ENCODE measurements around the gene PHF10.
"Not testable (repeated sequence)": the region's sequence is repeated elsewhere in the genome, so short reads cannot be mapped to it uniquely, and the experiment has no call there.

Gene PHF10

GRCh38 chr6:169701311-169701953 lies 22.9 kb downstream of the PHF10 start:
- H3K9ac ChIP-seq (ENCODE audit: low read depth, low read length) = peak overlapping the region; percentile 97
- peaks cover 16% of the 10 kb centered on the region; the same call in 1 of the 2 replicates for H3K4me1 ChIP-seq (ENCODE audit: insufficient read depth, low read length)

DNA sequence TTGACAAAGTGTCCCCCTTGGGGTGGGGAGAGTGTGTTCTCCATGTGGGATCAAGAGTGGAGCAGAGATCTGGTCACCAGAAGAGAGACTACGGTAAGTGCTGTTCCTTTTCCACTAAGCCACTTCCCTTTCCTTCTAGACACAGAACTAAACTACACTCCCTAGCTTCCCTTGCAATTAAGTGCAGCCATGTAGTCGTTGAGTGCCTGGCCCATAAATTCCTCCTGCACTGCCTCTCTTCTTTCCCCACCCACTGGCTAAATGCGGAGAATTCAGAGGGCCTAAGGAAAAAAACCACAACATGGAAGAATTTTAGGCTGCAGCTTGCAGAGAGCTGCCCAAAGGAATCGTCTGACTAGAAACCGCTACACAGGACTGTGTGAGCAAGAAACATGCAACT lies 24.0 kb downstream of the PHF10 start:
- peaks cover 16% of the 10 kb centered on the region; the same call in 1 of the 2 replicates for H3K4me1 ChIP-seq (ENCODE audit: insufficient read depth, low read length)
- H3K9ac ChIP-seq (ENCODE audit: low read depth, low read length) = no peak overlapping the region
- peaks cover 34% of the 10 kb centered on the region for H3K36me3 ChIP-seq (ENCODE audit: insufficient read depth, low read length)
- no peak overlapping the region for H3K27ac ChIP-seq (ENCODE audit: low read depth, low read length)
- peak overlapping the region; percentile 85 for H3K4me3 ChIP-seq (ENCODE audit: low read length)
- WGBS = 56% methylated on average over 5 of the region's 5 CpGs
- H3K9me3 ChIP-seq (ENCODE audit: insufficient read depth, low read depth, low read length) = no peaks in the 10 kb centered on the region
- H3K27me3 ChIP-seq (ENCODE audit: insufficient read depth, low read length) = no peaks in the 10 kb centered on the region

More at GRCh38 chr6:169701311-169701953, 22.9 kb downstream of the PHF10 start:
- H3K36me3 ChIP-seq (ENCODE audit: insufficient read depth, low read length) = peaks cover 45% of the 10 kb centered on the region
- peak overlapping the region; percentile 85 for H3K4me3 ChIP-seq (ENCODE audit: low read length)
- under 1% methylated on average over 54 of the region's 54 CpGs for WGBS
- no peaks in the 10 kb centered on the region for H3K9me3 ChIP-seq (ENCODE audit: insufficient read depth, low read depth, low read length)
- H3K27ac ChIP-seq (ENCODE audit: low read depth, low read length) = peak overlapping the region; percentile 69
- no peaks in the 10 kb centered on the region for H3K27me3 ChIP-seq (ENCODE audit: insufficient read depth, low read length)

GRCh38 chr6:169697115-169697514 lies 27.2 kb downstream of the PHF10 start:
- Histone ChIP-seq H3K36me3 (ENCODE audit: insufficient read depth, low read length) (peaks cover 22% of the 10 kb centered on the region), H3K4me1 (ENCODE audit: insufficient read depth, low read length) (peaks cover 12% of the 10 kb centered on the region; the same call in 1 of the 2 replicates)
- H3K27me3 ChIP-seq (ENCODE audit: insufficient read depth, low read length); H3K9ac ChIP-seq (ENCODE audit: low read depth, low read length); H3K4me3 ChIP-seq (ENCODE audit: low read length); H3K9me3 ChIP-seq (ENCODE audit: insufficient read depth, low read depth, low read length); H3K27ac ChIP-seq (ENCODE audit: low read depth, low read length): not testable (repeated sequence)
- WGBS = 79% methylated on average over 9 of the region's 10 CpGs

GRCh38 chr6:169695131-169695530 lies 29.2 kb downstream of the PHF10 start:
- Histone ChIP-seq H3K9ac (ENCODE audit: low read depth, low read length) (no peak overlapping the region), H3K4me1 (ENCODE audit: insufficient read depth, low read length) (0 out of 2 replicates have a peak, but pooled peaks cover 3% of the 10 kb centered on the region), H3K9me3 (ENCODE audit: insufficient read depth, low read depth, low read length) (no peaks in the 10 kb centered on the region), H3K27me3 (ENCODE audit: insufficient read depth, low read length) (no peaks in the 10 kb centered on the region), H3K4me3 (ENCODE audit: low read length) (no peak overlapping the region), H3K36me3 (ENCODE audit: insufficient read depth, low read length) (peaks cover 29% of the 10 kb centered on the region), H3K27ac (ENCODE audit: low read depth, low read length) (no peak overlapping the region)
- WGBS = 98% methylated on average over 5 of the region's 5 CpGs

DNA sequence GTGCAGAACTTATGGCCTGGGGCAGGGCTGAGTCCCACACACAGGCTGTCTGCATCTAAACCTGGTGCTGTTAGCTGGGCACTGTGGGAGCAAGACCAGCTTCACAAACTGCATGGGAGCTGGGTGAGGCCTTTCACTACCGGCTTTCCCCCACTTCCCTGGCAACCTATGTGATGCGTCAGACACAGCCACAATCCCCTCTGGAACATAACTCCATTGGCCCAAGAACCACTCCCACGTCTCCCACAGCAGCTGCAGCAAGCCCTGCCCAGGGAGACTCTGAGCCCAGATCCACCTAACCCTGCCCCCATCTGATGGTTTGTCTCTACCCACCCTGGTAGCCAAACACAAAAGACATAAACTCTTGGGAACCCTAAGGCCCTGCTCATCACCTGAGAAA lies 31.8 kb downstream of the PHF10 start:
- no peaks in the 10 kb centered on the region for H3K27me3 ChIP-seq (ENCODE audit: insufficient read depth, low read length)
- H3K4me1 ChIP-seq (ENCODE audit: insufficient read depth, low read length) = no peaks in the 10 kb centered on the region
- no peak overlapping the region for H3K9ac ChIP-seq (ENCODE audit: low read depth, low read length)
- no peak overlapping the region for H3K4me3 ChIP-seq (ENCODE audit: low read length)
- peaks cover 40% of the 10 kb centered on the region for H3K36me3 ChIP-seq (ENCODE audit: insufficient read depth, low read length)
- 93% methylated on average over 3 of the region's 3 CpGs for WGBS
- H3K27ac ChIP-seq (ENCODE audit: low read depth, low read length) = no peak overlapping the region
- peaks cover 6% of the 10 kb centered on the region; the same call in 1 of the 2 replicates for H3K9me3 ChIP-seq (ENCODE audit: insufficient read depth, low read depth, low read length)

DNA sequence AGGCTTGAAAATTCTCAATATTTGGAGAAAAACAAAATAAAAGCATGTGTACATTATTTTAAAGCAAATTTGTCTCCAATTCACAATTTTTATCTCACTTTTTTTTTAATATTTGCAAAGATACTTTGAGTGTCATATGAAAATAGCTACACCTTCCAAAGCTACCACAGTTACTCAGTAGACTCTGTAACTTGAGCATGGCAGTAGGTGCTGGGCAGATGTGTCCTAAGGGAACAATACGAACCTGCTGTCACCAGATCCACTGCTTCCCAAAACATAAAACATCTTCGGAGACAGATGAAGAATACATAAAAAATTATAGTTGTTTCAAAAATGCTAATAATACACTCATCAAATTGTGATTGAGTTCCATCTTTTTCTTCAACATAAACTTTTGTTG lies 33.0 kb downstream of the PHF10 start:
- Histone ChIP-seq H3K9me3 (ENCODE audit: insufficient read depth, low read depth, low read length) (peaks cover 18% of the 10 kb centered on the region), H3K4me1 (ENCODE audit: insufficient read depth, low read length) (no peaks in the 10 kb centered on the region), H3K27ac (ENCODE audit: low read depth, low read length) (no peak overlapping the region), H3K9ac (ENCODE audit: low read depth, low read length) (no peak overlapping the region), H3K36me3 (ENCODE audit: insufficient read depth, low read length) (peaks cover 53% of the 10 kb centered on the region), H3K27me3 (ENCODE audit: insufficient read depth, low read length) (no peaks in the 10 kb centered on the region), H3K4me3 (ENCODE audit: low read length) (no peak overlapping the region)
- WGBS = 78% methylated on average over 1 of the region's 2 CpGs

DNA sequence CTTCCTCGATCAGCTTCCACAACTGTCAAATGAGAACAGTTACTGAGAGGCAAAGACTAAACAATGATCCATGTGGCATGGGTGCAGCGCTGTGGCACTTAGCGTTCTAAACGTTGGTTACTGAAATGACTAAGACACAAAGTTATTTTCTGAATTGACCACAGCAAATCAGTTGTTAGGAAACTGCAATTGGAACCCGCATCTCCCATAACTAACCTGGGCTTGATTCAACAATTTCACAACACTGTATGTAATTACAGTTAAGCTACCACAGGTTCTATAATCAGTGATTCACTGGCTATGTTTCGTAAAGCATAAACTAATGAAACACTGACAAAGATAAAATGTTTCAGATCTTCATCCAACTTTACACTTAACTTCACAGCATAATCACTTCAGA lies 35.0 kb downstream of the PHF10 start:
- H3K27ac ChIP-seq (ENCODE audit: low read depth, low read length) = no peak overlapping the region
- no peak overlapping the region for H3K9ac ChIP-seq (ENCODE audit: low read depth, low read length)
- H3K4me3 ChIP-seq (ENCODE audit: low read length) = no peak overlapping the region
- peaks cover 27% of the 10 kb centered on the region for H3K9me3 ChIP-seq (ENCODE audit: insufficient read depth, low read depth, low read length)
- no peaks in the 10 kb centered on the region for H3K27me3 ChIP-seq (ENCODE audit: insufficient read depth, low read length)
- WGBS = 97% methylated on average over 6 of the region's 6 CpGs
- peaks cover 63% of the 10 kb centered on the region for H3K36me3 ChIP-seq (ENCODE audit: insufficient read depth, low read length)
- H3K4me1 ChIP-seq (ENCODE audit: insufficient read depth, low read length) = no peaks in the 10 kb centered on the region

- 84% methylated on average over 2 of the region's 2 CpGs for WGBS
Observed at GRCh38 chr6:169685860-169686259, 38.4 kb downstream of the PHF10 start.

DNA sequence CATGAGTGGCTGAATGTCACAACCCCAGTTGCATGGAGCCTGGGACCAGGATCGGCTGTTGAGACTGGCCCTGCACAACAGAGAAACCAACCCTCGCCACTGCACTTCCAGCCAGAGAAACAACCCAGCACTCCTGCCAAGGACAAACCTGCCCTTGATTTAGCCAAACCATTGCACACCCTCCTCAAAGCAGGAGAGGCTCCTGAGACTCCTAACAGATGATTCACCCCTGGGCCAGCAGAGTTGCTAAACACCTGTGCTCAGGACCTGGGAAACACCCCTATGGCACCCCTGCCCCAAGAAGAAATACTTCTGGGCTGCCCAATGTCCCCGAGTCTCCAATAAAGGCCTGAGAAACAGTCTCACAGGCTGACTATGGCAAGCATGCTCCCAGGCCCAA lies 40.2 kb downstream of the PHF10 start:
- no peaks in the 10 kb centered on the region for H3K4me1 ChIP-seq (ENCODE audit: insufficient read depth, low read length)
- no peak overlapping the region for H3K4me3 ChIP-seq (ENCODE audit: low read length)
- H3K9me3 ChIP-seq (ENCODE audit: insufficient read depth, low read depth, low read length) = peaks cover 27% of the 10 kb centered on the region
- 93% methylated on average over 3 of the region's 3 CpGs for WGBS
- no peak overlapping the region for H3K9ac ChIP-seq (ENCODE audit: low read depth, low read length)
- H3K36me3 ChIP-seq (ENCODE audit: insufficient read depth, low read length) = peaks cover 83% of the 10 kb centered on the region
- H3K27ac ChIP-seq (ENCODE audit: low read depth, low read length) = no peak overlapping the region
- no peaks in the 10 kb centered on the region for H3K27me3 ChIP-seq (ENCODE audit: insufficient read depth, low read length)

More at GRCh38 chr6:169685860-169686259, 38.4 kb downstream of the PHF10 start:
- Histone ChIP-seq H3K4me3 (ENCODE audit: low read length) (no peak overlapping the region), H3K27me3 (ENCODE audit: insufficient read depth, low read length) (no peaks in the 10 kb centered on the region), H3K36me3 (ENCODE audit: insufficient read depth, low read length) (peaks cover 78% of the 10 kb centered on the region), H3K27ac (ENCODE audit: low read depth, low read length) (no peak overlapping the region), H3K4me1 (ENCODE audit: insufficient read depth, low read length) (no peaks in the 10 kb centered on the region), H3K9ac (ENCODE audit: low read depth, low read length) (no peak overlapping the region), H3K9me3 (ENCODE audit: insufficient read depth, low read depth, low read length) (peaks cover 27% of the 10 kb centered on the region)

- H3K27me3 ChIP-seq (ENCODE audit: insufficient read depth, low read length) = no peaks in the 10 kb centered on the region
- no peak overlapping the region for H3K27ac ChIP-seq (ENCODE audit: low read depth, low read length)
- H3K4me3 ChIP-seq (ENCODE audit: low read length) = no peak overlapping the region
- peaks cover 61% of the 10 kb centered on the region for H3K36me3 ChIP-seq (ENCODE audit: insufficient read depth, low read length)
- no peak overlapping the region for H3K9ac ChIP-seq (ENCODE audit: low read depth, low read length)
- no peaks in the 10 kb centered on the region for H3K4me1 ChIP-seq (ENCODE audit: insufficient read depth, low read length)
- WGBS = 93% methylated on average over 1 of the region's 1 CpG
- H3K9me3 ChIP-seq (ENCODE audit: insufficient read depth, low read depth, low read length) = no peaks in the 10 kb centered on the region
Observed at GRCh38 chr6:169678342-169678741, 46.0 kb downstream of the PHF10 start.

GRCh38 chr6:169677096-169677495 lies 47.2 kb downstream of the PHF10 start:
- no peaks in the 10 kb centered on the region for H3K27me3 ChIP-seq (ENCODE audit: insufficient read depth, low read length)
- 95% methylated on average over 1 of the region's 1 CpG for WGBS

DNA sequence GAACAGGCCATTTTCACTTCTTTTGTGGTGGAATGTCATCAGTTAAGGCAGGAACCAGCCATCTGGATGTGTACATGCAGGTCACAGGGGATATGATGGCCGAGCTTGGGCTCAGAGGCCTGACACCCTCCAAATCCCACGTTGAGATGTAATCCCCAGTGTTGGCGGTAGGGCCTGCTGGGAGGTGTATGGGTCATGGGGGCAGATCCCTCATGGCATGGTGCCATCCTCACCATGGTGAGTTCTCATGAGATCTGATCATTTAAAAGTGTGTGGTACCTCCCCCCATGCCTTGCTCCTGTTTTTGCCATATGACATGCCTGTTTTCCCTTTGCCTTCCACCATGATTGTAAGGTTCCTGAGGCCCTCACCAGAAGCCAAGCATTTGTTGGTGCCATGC lies 49.3 kb downstream of the PHF10 start:
- Histone ChIP-seq H3K9ac (ENCODE audit: low read depth, low read length) (no peak overlapping the region), H3K4me1 (ENCODE audit: insufficient read depth, low read length) (no peaks in the 10 kb centered on the region), H3K9me3 (ENCODE audit: insufficient read depth, low read depth, low read length) (no peaks in the 10 kb centered on the region), H3K4me3 (ENCODE audit: low read length) (no peak overlapping the region), H3K36me3 (ENCODE audit: insufficient read depth, low read length) (peaks cover 64% of the 10 kb centered on the region), H3K27ac (ENCODE audit: low read depth, low read length) (no peak overlapping the region), H3K27me3 (ENCODE audit: insufficient read depth, low read length) (no peaks in the 10 kb centered on the region)
- WGBS = 82% methylated on average over 3 of the region's 3 CpGs

More at GRCh38 chr6:169677096-169677495, 47.2 kb downstream of the PHF10 start:
- Histone ChIP-seq H3K4me1 (ENCODE audit: insufficient read depth, low read length) (no peaks in the 10 kb centered on the region), H3K4me3 (ENCODE audit: low read length) (no peak overlapping the region), H3K27ac (ENCODE audit: low read depth, low read length) (no peak overlapping the region), H3K36me3 (ENCODE audit: insufficient read depth, low read length) (peaks cover 60% of the 10 kb centered on the region), H3K9me3 (ENCODE audit: insufficient read depth, low read depth, low read length) (no peaks in the 10 kb centered on the region), H3K9ac (ENCODE audit: low read depth, low read length) (no peak overlapping the region)
